Iris pigment epithelial cell (primary cell): ENCODE measurements around the gene SFTPB.
A peak's percentile ranks its signal among the peaks of the same experiment; 100 is the strongest.
"Not testable (repeated sequence)": the region's sequence is repeated elsewhere in the genome, so short reads cannot be mapped to it uniquely, and the experiment has no call there.

Experiments used
- DNase-seq: peaks from one replicate; pipeline ENCODE4 v3.0.0-alpha.2; 2011; ENCODE audit warnings: low read depth

Gene SFTPB

DNA sequence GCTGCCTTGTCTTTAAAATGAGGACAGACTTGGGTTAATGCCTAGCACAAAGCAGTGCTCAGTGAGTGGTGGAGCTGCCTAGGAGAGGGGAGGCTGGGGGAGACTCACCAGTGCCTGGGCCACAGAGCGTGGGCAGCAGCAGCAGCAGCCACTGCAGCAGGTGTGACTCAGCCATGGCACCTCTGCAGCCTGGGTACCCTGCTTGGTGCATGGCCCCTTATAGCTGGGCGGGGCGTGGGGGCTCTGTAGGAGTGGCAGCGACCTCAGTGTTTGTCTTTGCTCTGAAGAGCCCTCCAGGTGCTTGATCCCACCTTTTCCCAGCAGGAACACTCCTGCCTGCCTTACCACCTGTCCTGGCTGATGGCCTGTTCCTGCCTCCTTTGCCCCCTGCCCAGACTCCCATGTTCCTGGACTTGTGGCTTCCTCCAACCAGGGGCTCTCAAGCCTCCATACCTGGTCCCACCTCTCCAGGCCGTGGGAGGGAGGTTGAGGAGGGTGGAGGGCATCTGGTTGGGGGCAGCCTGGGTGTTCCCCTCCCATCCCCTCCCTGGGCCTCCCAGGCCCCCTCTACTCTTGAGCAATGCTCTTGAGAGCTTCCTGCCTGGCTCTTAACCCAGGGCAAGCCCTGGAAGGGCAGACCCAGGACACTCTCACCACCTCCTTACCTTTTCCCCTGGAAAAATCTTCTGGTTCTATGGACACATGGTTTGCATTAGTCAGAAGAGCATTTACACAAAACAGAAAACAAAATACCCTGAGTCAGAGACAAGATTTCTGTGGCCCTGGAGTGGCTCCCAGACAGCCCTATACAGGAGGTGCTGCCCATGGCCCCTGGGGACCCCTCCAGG is at the start of gene SFTPB:
Gene SFTPB, minus strand, starts transcription at position 191 of the 848 bp plus-strand sequence. Its CDS starts 16 bp downstream, at position 175.
- DNase-seq: peak; percentile 41

DNA sequence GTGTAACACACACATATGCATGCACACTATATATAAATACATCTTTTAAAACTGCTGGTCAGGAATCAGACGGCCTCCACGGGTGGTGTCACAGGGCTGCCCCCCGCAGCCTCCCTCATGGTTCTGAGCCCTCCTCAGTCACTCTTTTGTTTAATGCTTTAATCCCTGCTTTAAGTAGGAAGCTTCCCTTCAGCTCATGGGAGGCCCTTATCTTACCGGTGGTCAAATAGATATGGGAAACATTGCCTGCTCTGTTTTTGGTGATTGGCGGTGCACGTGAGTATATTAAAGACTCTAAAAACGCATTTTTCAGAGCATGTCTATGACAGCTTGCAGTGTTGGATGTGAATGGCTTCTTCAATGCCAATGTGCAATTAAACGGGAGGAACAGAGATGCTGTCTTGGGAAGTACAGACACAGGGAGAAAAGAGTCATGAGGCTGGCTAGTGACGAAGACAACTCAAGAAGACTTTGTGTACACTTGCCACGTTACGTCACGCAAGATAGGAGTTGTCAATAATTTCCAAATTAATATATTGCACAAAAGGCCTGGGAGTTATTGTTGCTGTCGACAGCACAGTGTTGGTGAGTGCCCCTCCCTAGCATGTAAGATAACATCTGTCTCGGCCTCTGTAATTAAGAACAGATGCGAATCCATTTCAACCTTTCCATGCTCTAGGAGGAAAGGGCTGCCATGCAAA is 49.5 kb upstream of the SFTPB start:
- DNase-seq: peak; percentile 30

DNA sequence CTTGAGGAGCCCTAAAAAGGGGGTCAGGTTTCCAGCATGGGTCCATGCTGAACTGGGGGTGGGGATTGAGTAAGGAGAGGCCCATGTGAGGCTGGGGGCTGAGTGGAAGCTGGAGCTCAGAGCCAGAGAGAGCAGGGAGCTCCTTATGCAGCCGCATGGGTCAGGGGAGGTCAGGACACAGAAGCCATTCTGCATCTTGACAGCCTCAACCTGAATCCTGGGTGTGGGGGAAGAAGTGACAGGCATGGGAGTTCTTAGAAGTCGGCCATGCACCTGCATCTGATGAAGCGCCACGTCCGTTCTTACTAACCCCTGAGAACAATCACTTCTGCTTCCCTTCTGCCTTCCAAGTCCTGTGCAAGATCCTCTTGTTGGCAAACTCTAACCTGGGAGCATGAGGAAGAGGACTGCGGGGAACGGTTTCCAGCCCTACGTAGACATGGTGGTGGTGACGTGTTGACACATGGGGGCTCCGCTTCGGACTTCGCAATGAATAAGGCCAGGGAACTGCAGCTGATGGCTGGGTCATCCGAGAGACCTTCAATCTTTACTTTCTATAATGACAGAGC is 48.4 kb upstream of the SFTPB start:
- DNase-seq: no peak

DNA sequence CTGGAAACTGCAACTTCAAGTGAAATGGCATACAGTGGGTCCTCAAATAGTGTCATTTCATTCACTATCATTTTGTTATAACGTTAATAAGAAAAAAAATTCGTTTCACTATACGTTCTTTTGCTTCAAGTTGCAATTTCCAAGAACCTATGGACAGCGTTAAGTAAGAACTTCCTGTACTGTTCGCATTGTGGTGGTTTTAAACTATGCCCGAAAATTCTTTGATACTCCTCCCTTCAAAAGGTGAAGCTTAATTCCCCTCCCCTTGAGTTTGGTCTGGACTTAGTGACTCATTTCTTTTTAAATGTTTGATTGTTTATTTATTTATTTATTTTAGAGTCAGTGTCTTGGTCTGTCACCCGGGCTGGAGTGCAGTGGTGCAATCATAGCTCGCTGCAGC is 46.8 kb upstream of the SFTPB start:
- no peak for DNase-seq

DNA sequence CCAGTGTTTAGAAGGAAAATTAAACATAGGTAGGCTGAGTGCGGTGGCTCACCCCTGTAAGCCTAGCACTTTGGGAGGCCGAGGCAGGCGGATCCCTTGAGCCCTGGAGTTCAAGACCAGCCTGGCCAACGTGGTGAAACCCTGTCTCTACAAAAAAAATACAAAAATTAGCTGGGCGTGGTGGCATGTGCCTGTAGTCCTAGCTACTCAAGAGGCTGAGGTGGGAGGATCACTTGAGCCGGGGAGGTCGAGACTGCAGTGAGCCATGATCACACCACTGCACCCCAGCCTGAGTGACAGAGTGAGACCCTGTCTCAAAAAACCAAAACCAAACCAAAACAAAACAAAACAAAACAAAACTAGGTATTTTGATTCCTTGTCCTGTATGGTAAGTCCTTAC is 46.4 kb upstream of the SFTPB start:
- DNase-seq: not testable (repeated sequence)

DNA sequence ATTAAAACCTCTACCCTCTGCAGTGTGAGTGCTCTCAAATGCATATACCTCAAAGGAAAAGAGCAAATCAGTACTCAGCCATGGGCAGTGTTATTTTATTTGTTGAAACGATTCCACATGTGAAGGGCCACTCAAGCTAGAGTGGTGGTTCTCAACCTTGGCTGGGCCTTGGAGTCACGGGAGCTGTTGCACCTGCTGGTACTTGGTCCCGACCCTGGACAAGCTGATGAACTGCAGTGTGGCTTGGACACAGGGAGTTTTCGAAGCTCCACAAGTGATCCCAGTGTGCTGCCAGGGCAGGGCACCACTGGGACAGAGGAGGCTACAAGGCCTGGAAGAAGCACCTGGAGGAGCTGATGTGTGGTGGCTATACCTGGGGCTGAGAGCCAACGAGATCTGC is 45.8 kb upstream of the SFTPB start:
- no peak for DNase-seq

DNA sequence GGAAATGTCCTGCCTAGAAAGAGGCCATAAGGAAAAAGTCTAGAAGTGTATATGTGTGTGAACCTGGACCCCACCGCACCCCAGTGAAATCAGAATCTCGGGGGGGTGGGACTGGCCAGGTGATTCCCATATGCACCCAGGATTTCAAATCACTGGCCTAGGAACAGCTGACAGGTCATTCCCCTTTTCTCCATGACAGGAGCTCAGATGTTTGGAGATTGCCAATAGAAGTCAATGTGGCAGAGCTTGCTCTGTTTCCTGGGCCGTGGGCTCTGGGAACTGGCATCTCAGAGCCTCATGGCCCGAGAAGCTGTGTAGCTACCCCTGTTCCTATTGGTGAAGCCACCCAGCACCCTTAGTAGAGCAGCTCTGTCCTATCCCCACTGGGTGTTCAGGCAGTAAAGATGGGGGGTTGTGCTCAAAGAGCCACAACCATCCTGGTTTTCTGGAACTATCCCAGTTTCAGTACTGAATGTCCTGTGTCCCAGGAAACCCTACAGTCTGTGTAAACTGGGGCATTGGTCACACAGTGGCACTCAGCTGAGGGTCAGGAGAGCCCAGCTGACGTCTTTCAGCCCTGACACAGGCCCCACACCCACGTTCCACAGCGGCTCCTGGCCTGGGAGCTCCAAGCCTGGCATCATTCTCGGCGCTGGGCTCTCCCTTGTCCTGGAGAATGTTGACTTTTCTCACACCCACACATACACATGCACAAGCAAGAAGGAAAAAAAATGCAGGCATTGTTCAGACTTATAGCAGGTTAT is 45.0 kb upstream of the SFTPB start:
- peak; percentile 70 for DNase-seq

DNA sequence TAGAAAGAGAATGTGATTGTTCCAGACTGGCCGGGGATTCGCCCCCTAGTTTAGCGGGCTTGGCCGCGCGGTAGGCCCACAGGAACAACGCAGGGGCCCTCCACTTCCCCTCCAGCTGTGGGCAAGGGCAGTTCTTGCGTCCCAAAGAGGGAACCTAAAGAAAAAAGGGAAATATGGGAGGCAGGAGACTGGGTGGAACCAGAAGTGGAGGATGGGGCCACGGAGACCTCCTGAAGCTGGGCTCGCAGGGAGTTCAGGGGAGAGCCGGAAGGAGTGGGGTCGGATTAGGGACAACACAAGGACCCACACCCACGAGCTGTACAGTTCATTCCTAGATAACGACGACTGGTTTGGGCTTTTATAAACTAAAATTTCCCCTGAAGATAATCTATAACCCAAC is 44.3 kb upstream of the SFTPB start:
- DNase-seq: no peak

DNA sequence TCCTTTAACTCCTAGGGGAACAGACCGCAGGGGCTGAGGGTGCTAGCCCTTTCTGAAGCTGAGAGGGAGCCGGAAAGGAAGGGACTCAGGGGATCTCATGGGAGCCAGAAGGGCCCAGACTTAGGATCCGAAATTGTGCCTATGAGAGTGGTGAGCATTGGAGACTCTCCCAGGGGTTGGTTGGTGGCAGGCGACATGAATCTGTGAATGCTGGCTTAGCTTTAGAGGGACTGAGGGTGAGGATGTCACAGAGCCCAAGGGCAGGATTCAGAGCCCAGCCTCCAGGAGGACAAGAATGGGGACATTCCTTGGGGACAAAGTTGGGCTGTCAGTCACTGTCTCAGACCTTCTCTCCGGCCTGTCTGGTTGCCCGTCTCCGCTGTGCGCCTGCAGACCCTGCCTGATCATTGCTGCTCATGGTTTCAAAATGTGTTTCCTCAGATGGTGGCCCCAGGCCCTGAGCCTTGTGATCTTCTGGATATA is 43.6 kb upstream of the SFTPB start:
- no peak for DNase-seq

DNA sequence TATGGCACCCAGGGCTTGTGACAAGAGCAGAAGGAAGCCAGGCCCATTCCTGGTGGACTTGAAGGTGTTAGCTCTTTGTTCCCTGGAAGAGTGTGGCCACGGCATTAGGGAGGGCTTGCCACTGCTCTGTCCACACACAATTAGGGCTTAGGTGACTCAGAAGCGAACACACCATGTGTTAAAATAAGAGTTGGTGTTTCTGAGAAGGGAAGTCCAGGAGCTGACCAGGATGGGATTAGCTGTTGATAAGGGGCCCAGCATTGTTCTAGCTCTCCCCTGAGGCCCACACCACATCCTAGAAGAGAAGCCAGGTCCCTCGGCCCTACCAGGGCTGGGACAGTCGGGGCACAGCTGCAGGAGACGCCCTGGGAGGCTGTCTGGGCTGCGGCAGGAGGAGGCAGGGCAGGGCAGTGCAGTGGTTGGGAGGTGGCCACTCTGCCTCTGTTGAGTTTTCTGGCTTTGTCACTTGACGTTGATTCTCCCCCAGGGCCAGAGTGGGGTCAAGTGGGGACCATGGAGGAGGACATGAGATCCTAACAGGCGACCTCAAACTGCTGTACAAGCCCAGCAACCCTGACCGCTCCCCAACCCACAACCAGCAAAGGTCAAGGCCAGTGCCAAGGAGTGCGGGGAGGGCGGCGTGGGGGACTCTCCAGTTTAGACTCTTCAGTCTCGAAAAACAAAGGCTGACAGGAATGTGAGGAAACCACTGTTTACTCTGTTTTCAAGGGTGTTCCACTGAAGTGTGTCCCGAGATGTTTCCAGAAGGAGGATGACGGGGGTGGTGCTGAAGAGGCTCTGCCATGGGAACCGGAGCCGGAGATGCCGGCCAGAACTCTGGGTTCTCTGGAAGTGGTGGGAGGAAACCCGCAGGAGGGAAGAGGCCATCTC is 42.9 kb upstream of the SFTPB start:
- peak; percentile 41 for DNase-seq

DNA sequence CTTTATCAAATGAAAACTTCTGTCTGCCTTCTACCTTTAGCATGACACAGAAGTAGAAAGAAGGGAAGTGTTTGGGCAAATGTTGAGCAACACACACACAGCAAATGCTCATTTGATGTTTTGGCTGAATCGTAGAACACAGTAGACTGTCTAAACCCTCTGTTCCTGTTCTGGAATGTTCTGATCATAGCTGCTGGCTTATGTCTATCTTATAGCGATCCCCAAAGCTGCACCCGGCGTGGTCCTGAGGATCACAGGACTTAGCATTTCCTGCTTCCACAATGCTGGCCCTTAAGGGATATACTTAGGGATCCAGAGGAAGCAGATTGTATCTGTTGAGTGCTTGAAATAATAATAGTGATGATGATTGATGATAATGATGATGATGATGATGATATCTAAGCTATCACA is 41.4 kb upstream of the SFTPB start:
- peak; percentile 67 for DNase-seq

DNA sequence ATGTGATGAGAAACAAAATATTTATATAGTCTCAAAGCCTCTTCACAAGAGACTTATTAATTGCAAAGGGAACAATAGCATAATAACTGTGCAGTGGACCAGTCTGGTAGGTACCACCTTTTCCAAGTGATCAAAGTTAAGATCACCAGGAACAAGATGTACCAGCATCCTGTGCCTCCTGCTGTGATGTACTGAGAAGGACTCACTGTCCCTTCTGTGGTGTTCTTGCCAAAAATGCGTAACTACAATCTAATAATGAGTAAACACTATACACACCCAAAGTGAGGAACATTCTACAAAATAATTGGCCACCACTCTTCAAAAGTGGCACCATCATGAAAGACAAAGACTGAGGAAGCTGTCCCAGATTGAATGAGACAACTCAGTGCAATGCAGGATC is 40.6 kb upstream of the SFTPB start:
- DNase-seq: no peak

DNA sequence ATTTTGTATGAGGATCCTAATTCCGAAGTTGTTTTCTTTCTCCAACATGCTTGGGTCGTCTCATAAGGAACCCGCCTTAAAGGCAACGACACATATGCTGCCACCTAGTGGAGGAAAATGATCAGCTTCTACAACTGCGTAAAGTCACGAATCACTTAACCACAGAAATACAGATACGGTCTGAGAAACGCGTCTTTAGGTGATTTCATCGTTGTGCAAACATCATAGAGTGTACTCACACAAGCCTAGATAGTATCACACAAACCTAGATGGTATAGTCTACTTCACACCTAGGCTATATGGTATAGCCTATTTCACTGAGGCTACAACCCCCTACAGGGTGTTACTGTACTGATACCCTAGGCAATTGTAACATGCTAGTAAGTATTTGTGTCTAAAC is 39.3 kb upstream of the SFTPB start:
- DNase-seq: peak; percentile 94

DNA sequence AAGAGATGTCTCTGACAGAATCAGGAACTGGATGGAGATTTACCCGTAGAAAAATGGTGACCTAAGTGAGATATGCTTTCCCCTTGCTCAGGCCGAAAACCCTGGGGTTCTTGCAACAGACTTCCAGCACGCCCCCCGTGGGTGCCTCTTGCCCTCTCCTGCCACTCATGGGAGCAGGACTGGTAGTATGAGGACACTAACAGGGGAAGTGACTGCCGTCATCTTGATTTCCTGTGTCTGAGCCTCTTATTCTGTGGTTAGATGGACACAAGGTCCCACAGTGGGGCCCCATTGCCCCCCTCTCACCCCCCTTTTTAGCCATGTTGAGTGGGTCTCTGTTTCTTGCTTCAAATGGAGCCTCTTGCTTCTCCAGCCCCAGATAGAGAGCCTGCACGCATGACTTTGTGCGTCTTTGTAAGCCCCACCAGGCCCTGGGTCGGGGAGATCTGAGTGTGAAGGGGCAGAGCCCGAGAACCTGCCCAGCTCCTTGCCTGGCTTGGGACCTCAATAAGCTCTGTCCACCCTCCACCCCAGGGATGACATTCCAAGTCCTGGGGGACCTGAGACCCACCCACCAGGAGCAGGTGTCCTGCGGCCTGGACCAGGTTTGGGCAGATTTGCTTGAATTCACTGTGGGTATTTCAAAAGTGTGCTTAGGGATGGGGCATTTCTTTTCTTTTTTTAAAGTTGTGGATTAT is 38.7 kb upstream of the SFTPB start:
- DNase-seq: no peak

DNA sequence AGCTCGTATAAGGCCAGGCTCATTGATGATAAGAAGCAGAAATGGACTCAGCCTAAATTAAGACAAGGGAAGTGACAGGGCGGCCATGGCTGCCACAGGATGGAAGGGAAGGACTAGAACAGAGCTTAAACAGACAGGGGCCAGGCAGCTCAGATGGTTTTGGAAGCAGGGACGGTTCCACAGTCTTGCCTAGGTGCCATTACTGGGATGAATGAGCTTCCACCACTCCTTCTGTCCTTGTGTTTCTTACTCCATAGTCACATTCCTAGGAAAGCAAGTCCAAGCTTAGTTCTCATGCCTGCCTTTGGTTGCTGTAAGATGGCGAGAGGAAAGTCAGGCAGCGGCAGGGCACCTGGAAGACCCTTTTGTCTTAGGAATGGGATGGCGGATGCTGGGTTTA is 38.1 kb upstream of the SFTPB start:
- no peak for DNase-seq

DNA sequence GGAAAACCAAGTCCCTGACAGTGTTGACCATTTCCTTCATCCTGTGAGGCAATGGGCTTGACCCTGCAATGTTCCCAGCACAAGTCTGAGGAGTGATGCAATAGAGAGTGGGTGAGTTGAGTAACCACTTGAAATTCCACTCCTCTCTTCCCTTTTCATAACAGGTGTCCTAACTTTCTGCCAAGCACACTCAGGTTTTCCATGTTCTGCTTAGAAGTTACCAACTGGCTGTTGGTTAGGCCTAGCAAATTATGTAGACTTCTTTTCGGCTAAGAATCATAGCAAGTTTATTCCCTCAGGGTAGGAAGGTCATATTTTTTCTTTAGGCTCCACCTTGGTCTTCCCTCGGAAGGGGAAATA is 37.7 kb upstream of the SFTPB start:
- DNase-seq: peak; percentile 99

DNA sequence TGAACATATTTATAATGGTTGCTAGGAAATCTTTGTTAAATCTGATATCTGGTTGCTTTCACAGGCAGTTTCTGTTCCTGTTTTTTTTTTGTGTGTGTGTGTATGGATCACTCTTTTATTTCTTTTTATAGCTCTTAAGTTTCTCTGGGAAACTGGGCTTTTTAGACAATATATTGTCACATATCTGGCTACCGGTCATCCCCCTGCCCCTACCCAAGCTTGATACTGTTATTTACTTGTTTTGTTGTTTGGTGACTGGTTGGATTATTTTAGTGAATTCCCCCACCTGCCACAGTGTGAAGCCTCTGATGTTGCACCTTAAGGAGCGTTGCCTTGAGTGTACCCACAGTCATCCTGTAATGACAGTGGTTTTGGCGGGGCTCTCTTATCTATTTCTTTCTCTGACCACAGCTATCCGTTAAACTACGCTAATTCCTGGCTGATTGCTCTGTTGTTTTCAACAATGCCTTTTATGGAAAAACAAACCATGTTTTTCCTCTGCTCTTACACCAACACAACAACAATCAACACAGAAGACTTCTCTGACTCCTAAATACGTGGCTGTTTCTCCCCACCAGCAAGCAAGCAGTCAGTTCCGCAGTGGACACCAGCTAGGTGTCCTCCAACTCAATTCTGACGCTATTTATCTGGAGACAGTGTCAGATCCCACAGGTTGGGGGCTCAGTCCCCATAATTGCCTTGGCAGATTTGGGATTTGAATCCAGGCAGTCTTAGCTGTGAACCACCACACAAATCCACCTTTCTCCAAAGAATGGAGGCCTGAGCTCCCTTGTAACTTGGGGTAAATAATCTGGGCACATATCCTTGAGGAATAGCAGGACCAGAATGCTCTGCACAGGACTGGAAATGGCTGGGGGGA is 37.0 kb upstream of the SFTPB start:
- peak; percentile 46 for DNase-seq

DNA sequence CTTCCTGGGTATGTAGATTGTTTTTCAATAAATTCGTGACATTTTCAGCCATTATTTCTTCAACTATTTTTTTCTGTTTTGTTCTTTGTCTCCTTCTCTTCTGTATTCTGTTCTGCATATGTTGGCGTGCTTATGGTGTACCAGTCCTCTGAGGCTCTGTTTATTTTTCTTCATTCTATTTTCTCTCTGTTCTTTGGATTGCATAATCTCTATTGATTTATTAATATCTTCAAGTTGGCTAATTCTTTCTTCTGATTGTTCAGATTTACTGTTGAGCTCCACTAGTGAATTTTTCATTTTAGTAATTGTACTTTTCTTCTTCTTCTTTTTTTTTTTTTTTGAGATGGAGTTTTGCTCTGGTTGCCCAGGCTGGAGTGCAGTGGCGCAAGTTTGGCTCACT is 36.0 kb upstream of the SFTPB start:
- DNase-seq: no peak

DNA sequence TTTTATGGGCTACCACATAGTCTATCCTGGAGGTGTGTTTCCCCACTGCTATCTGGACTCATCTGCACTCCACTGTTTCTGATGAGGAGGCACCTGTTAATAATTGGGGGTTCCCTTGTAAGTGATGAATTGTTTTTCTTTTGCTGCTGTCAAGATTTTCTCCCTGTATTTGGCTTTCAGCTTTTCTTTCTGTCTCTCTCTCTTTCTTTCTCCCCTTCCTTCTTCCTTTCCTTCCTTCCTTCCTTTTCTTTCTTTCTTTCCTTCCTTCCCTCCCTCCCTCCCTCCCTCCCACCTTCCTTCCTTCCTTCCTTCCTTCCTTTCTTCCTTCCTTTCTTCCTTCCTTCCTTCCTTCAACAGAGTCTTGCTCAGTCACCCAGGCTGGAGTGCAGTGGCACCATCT is 35.3 kb upstream of the SFTPB start:
- no peak for DNase-seq

DNA sequence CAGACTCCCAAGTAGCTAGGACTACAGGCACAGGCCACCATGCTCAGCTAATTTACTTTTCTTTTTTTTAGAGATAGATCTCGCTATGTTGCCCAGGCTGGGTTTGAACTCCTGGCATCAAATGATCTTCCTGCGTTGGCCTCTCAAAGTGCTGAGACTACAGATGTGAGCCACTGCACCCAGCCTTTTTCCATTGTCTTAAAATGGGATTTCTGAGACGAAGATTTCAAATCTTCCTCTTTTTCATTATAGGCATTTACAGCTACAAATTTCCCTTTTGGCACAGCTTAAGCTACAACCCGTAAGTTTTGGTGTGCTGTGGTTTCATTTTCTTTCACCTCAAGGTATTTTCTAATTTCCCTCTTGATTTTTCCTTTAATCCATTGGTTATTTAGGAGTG is 34.8 kb upstream of the SFTPB start:
- no peak for DNase-seq
